GM18508 (cell line): ENCODE data around the gene SUPT4H1.
"Not testable (repeated sequence)": the region's sequence is repeated elsewhere in the genome, so short reads cannot be mapped to it uniquely, and the experiment has no call there.

Source experiments
- ATAC-seq: cut with Tn5 transposase; IDR thresholded peaks from one replicate; pipeline ENCODE4 v1.9.1; 2021; ENCODE audit warnings: moderate number of reproducible peaks; ENCODE audit not compliant: insufficient read depth, unreplicated experiment

SUPT4H1 gene

GRCh38 chr17:58351831-58352595 is at the start of gene SUPT4H1:
SUPT4H1 (minus strand) TSS chr17:58352201; CDS start chr17:58352135, 66 bp downstream.
- peak; percentile 51 for ATAC-seq

GRCh38 chr17:58401287-58401686 is 49.3 kb upstream of the SUPT4H1 start:
- ATAC-seq = no peak

- no peak for ATAC-seq
Measured at GRCh38 chr17:58400826-58401225, 48.8 kb upstream of the SUPT4H1 start.

- ATAC-seq = no peak
Measured at GRCh38 chr17:58399974-58400373, 48.0 kb upstream of the SUPT4H1 start.

- ATAC-seq = no peak
Measured at GRCh38 chr17:58398574-58399266, 46.7 kb upstream of the SUPT4H1 start.

GRCh38 chr17:58397421-58397820 is 45.4 kb upstream of the SUPT4H1 start:
- not testable (repeated sequence) for ATAC-seq

GRCh38 chr17:58396173-58396572 is 44.2 kb upstream of the SUPT4H1 start:
- ATAC-seq = no peak

GRCh38 chr17:58394534-58395223 is 42.7 kb upstream of the SUPT4H1 start:
- ATAC-seq = no peak

- ATAC-seq = no peak
Measured at GRCh38 chr17:58391302-58391984, 39.4 kb upstream of the SUPT4H1 start.

GRCh38 chr17:58390884-58391283 is 38.9 kb upstream of the SUPT4H1 start:
- no peak for ATAC-seq

GRCh38 chr17:58388302-58389190 is 36.5 kb upstream of the SUPT4H1 start:
- no peak for ATAC-seq

GRCh38 chr17:58387834-58388233 is 35.8 kb upstream of the SUPT4H1 start:
- no peak for ATAC-seq

- no peak for ATAC-seq
Measured at GRCh38 chr17:58386708-58387107, 34.7 kb upstream of the SUPT4H1 start.

GRCh38 chr17:58385359-58385899 is 33.4 kb upstream of the SUPT4H1 start:
- no peak for ATAC-seq

GRCh38 chr17:58384897-58385296 is 32.9 kb upstream of the SUPT4H1 start:
- no peak for ATAC-seq

GRCh38 chr17:58383892-58384462 is 32.0 kb upstream of the SUPT4H1 start:
- ATAC-seq = no peak

- no peak for ATAC-seq
Measured at GRCh38 chr17:58382872-58383242, 30.9 kb upstream of the SUPT4H1 start.

- ATAC-seq = no peak
Measured at GRCh38 chr17:58382108-58382871, 30.3 kb upstream of the SUPT4H1 start.
